Vagina (tissue), 2 donors: ENCODE results near the gene GJD3. TPM values are rescaled to one million over a fixed set of nuclear protein-coding genes. Genes with fewer than 3 reads are reported as not detected.
"Not testable (repeated sequence)": the region's sequence is repeated elsewhere in the genome, so short reads cannot be mapped to it uniquely, and the experiment has no call there.

Experiments used
- DNase-seq, 2 donors: peaks; one replicate each; pipeline ENCODE4 v3.0.0-alpha.2; 2017; ENCODE audit errors: extremely low spot score in 2 of 2
- H3K27ac ChIP-seq: fragments of 200-600 bp; sonication (generic); one replicate; pipeline ENCODE4 v1.5.1; 2019
- H3K27me3 ChIP-seq: fragments of 200-600 bp; sonication (generic); one replicate; pipeline ENCODE4 v1.5.1; 2019
- H3K36me3 ChIP-seq, 2 donors: fragments of 200-600 bp; sonication (generic); one replicate each; pipeline ENCODE4 v1.5.1; 2017 to 2019
- H3K4me1 ChIP-seq: fragments of 200-600 bp; sonication (generic); one replicate; pipeline ENCODE4 v1.5.1; 2019
- H3K4me3 ChIP-seq, 2 donors: fragments of 200-600 bp; sonication (generic); 1 replicate in 1 of 2; 2 replicates in 1 of 2; pipeline ENCODE4 v1.5.1; 2016 to 2019
- H3K9me3 ChIP-seq: fragments of 200-600 bp; sonication (generic); one replicate; pipeline ENCODE4 v1.5.1; 2019
- POLR2A ChIP-seq, 2 donors: fragments of 450-650 bp; IDR thresholded peaks; one replicate each; pipeline ENCODE4 v1.6.1; 2017; ENCODE audit warnings: antibody characterized with exemption in 2 of 2, mild to moderate bottlenecking in 2 of 2, moderate library complexity in 2 of 2
- POLR2AphosphoS5 ChIP-seq, 2 donors: sonication (generic); formaldehyde crosslinking; IDR thresholded peaks; one replicate each; pipeline ENCODE4 v1.9.0; 2017; ENCODE audit warnings: antibody characterized with exemption in 2 of 2, mild to moderate bottlenecking in 2 of 2, low read depth in 1 of 2; ENCODE audit not compliant: insufficient read depth in 1 of 2
- intact Hi-C: fragments of 100-400 bp; cut with DNase I; formaldehyde crosslinking; loops from one replicate; pipeline ENCODE4 v1.15.1; 2023
- total RNA-seq: library from RNA; depleted of rRNA; stranded (reverse); fragments of >200 nt; gene quantifications from one replicate; pipeline ENCODE4 v1.2.3, GENCODE V29; 2016
- TF ChIP-seq, protein P1 (sequence below), 3 experiments: fragments of 450-650 bp in 2 of 3; fragments of 200-600 bp in 1 of 3; sonication (generic) in 1 of 3; IDR thresholded peaks; one replicate each; pipeline ENCODE4 v1.5.1; 2017 to 2019; ENCODE audit warnings: antibody characterized with exemption in 3 of 3, mild to moderate bottlenecking in 2 of 3, moderate library complexity in 2 of 3

The GJD3 gene
- total RNA-seq, 1 donor from 2014 or later = 12.0 TPM

DNA sequence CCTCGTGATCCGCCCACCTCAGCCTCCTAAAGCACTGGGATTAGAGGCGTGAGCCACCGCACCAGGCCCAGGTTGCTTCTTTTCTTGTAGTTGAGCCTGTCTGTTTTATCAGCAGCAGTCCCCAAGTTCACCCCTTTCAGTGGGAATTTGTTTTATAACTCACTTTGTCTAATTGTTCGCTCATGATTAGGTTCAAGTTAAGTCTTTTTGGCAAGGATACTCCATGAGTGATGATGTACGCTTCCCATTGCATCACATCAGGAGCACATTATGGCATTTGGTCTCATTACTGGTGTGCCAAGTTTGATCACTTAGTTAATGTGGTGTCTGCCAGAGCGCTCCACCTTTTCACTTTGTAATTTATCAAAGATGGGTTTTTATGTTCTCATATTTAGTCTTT lies 14.4 kb upstream of the GJD3 start:
- H3K27me3 ChIP-seq = no peaks in the 10 kb centered on the region
- no peak overlapping the region for H3K4me3 ChIP-seq
- intact Hi-C loops = no loop called here
- no peaks in the 10 kb centered on the region for H3K4me1 ChIP-seq
- H3K27ac ChIP-seq = no peak overlapping the region
- H3K9me3 ChIP-seq = no peaks in the 10 kb centered on the region
- no peaks in the 10 kb centered on the region for H3K36me3 ChIP-seq
- TF ChIP-seq, protein P1, sequence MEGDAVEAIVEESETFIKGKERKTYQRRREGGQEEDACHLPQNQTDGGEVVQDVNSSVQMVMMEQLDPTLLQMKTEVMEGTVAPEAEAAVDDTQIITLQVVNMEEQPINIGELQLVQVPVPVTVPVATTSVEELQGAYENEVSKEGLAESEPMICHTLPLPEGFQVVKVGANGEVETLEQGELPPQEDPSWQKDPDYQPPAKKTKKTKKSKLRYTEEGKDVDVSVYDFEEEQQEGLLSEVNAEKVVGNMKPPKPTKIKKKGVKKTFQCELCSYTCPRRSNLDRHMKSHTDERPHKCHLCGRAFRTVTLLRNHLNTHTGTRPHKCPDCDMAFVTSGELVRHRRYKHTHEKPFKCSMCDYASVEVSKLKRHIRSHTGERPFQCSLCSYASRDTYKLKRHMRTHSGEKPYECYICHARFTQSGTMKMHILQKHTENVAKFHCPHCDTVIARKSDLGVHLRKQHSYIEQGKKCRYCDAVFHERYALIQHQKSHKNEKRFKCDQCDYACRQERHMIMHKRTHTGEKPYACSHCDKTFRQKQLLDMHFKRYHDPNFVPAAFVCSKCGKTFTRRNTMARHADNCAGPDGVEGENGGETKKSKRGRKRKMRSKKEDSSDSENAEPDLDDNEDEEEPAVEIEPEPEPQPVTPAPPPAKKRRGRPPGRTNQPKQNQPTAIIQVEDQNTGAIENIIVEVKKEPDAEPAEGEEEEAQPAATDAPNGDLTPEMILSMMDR (IDR thresholded peaks at IDR 0.05) = no peak
- TF ChIP-seq POLR2AphosphoS5 (IDR thresholded peaks at IDR 0.05; ENCODE audit: insufficient read depth in 1 of 2, low read depth in 1 of 2) = no peak
- TF ChIP-seq POLR2A (IDR thresholded peaks at IDR 0.05) = no peak
- DNase-seq = no peak

- no peaks in the 10 kb centered on the region for H3K4me1 ChIP-seq
- H3K27ac ChIP-seq = no peak overlapping the region
- H3K9me3 ChIP-seq = no peaks in the 10 kb centered on the region
- TF ChIP-seq POLR2AphosphoS5 (IDR thresholded peaks at IDR 0.05; ENCODE audit: insufficient read depth in 1 of 2, low read depth in 1 of 2) = no peak
- TF ChIP-seq POLR2A (IDR thresholded peaks at IDR 0.05) = no peak
- TF ChIP-seq, protein P1 (IDR thresholded peaks at IDR 0.05) = no peak
- no peaks in the 10 kb centered on the region for H3K36me3 ChIP-seq
- intact Hi-C loops = no loop called here
- DNase-seq = no peak
- H3K27me3 ChIP-seq = no peaks in the 10 kb centered on the region
- H3K4me3 ChIP-seq = no peak overlapping the region
These were observed 13.3 kb upstream of the GJD3 start for GRCh38 chr17:40377832-40378231.

- H3K4me3 ChIP-seq, intact Hi-C loops, DNase-seq, H3K27me3 ChIP-seq, H3K27ac ChIP-seq, H3K9me3 ChIP-seq, H3K36me3 ChIP-seq, H3K4me1 ChIP-seq: not testable (repeated sequence)
These were observed 12.0 kb upstream of the GJD3 start for GRCh38 chr17:40376541-40376940.

DNA sequence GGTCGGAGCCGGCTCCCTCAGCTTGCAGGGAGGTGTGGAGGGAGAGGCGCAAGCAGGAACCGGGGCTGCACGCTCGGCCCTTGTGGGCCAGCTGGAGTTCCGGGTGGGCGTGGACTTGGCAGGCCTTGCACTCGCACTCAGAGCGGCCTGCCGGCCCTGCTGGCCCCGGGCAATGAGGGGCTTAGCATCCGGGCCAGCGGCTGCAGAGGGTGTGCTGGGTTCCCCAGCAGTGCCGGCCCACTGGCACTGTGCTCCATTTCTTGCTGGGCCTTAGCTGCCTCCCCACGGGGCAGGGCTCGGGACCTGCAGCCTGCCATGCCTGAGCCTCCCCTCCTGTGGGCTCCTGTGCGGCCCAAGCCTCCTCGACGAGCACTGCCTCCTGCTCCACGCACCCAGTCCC lies 11.2 kb upstream of the GJD3 start:
- intact Hi-C loops, H3K36me3 ChIP-seq, H3K9me3 ChIP-seq, H3K4me1 ChIP-seq, H3K27me3 ChIP-seq, H3K27ac ChIP-seq, H3K4me3 ChIP-seq: not testable (repeated sequence)
- peak in 1 of 2 donors; percentile 22 for DNase-seq

DNA sequence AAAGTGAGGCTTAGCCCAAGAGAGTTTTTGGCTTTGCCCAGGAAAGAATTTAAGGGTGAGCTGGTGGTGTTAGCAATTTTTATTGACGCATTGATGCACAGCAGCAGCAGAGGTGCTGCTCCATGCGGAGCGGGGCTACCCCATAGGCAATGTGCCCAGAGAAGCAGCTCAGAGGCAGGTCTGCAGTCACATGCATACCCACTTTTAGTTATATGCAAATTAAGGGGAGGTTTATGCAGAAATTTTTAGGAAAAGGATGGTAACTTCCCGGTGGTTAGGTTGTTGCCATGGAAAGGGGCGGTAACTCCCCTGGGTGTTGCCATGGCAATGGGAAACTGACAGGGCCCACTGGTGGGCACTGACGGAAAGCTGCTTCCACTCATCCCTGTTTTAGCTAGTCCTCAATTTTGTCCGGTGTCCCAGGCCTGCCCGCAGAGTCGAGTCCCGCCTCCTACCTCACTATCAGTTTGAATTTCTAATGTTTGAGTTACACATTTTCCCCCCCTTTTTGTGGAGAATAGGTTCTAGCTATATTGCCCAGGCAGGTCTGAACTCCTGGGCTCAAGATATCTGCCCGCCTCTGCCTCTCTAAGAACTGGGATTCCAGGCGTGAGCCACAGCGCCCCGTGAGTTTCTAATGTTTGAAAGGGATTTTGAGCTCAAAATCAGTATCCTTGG lies 10.4 kb upstream of the GJD3 start:
- no peaks in the 10 kb centered on the region for H3K27me3 ChIP-seq
- H3K9me3 ChIP-seq = no peaks in the 10 kb centered on the region
- H3K36me3 ChIP-seq = no peaks in the 10 kb centered on the region
- no peak overlapping the region for H3K27ac ChIP-seq
- TF ChIP-seq POLR2AphosphoS5 (IDR thresholded peaks at IDR 0.05; ENCODE audit: insufficient read depth in 1 of 2, low read depth in 1 of 2) (no peak), POLR2A (IDR thresholded peaks at IDR 0.05) (no peak)
- TF ChIP-seq, protein P1 (IDR thresholded peaks at IDR 0.05) = no peak
- no peak for DNase-seq
- H3K4me3 ChIP-seq = no peak overlapping the region
- H3K4me1 ChIP-seq = no peaks in the 10 kb centered on the region
- intact Hi-C loops = no loop called here

- no peaks in the 10 kb centered on the region for H3K36me3 ChIP-seq
- no peaks in the 10 kb centered on the region for H3K9me3 ChIP-seq
- H3K4me3 ChIP-seq = no peak overlapping the region
- no peaks in the 10 kb centered on the region for H3K4me1 ChIP-seq
- H3K27ac ChIP-seq = no peak overlapping the region
- no peak for TF ChIP-seq POLR2A (IDR thresholded peaks at IDR 0.05)
- no peak for TF ChIP-seq POLR2AphosphoS5 (IDR thresholded peaks at IDR 0.05; ENCODE audit: insufficient read depth in 1 of 2, low read depth in 1 of 2)
- TF ChIP-seq, protein P1 (IDR thresholded peaks at IDR 0.05) = no peak
- no peaks in the 10 kb centered on the region for H3K27me3 ChIP-seq
- intact Hi-C loops = no loop called here
- DNase-seq = no peak
These were observed 9.5 kb upstream of the GJD3 start for GRCh38 chr17:40373999-40374398.
